Endothelial cell of umbilical vein (primary cell): ENCODE data around the gene C19orf25. TPM values are rescaled to one million over a fixed set of nuclear protein-coding genes. Genes with fewer than 3 reads are reported as not detected.

Source experiments
- BruUV-seq: library from RNA; stranded (reverse); fragments of 400-500 nt; replicated peaks from 2 replicates; lab custom pipeline; 2021; lab: Mats Ljungman, UMichigan
- CTCF ChIA-PET: fragments of 300-600, 350-600 bp; sonication (Branson Sonifier 250); formaldehyde crosslinking; loops from one replicate; lab custom pipeline; 2021; ENCODE audit warnings: antibody characterized with exemption, inconsistent platforms; lab: Charles Lee
- POLR2A ChIA-PET: fragments of 300-600, 350-600 bp; sonication (Branson Sonifier 250); formaldehyde crosslinking; loops from one replicate; lab custom pipeline; 2021; ENCODE audit warnings: antibody characterized with exemption, inconsistent platforms; lab: Charles Lee
- DNase-seq: peaks from one replicate; pipeline ENCODE4 v3.0.0-alpha.2; 2011; ENCODE audit warnings: low read depth, low spot score
- FAIRE-seq: peaks from 2 replicates; lab custom pipeline; 2011; peaks lifted over from hg19 to GRCh38; lab: Jason Lieb, UNC
- H2AFZ ChIP-seq: 2 replicates; pipeline ENCODE4 v1.6.0; 2012; ENCODE audit warnings: low read depth, low read length, control low read depth, inconsistent platforms
- H3K27ac ChIP-seq: 2 replicates; pipeline ENCODE4 v1.5.1; 2011; ENCODE audit warnings: low read depth, mild to moderate bottlenecking, control low read depth, low read length, moderate library complexity; ENCODE audit not compliant: insufficient read depth
- H3K27me3 ChIP-seq, 2 experiments: 2 replicates each; pipeline versions ENCODE4 v1.6.0 to v1.6.1; 2011; ENCODE audit warnings: low read length in 2 of 2, mixed read lengths in 1 of 2; ENCODE audit not compliant: control insufficient read depth in 2 of 2, insufficient read depth in 2 of 2
- H3K36me3 ChIP-seq, 2 experiments: 2 replicates in 1 of 2; 3 replicates in 1 of 2; pipeline ENCODE4 v1.5.1; 2011; ENCODE audit warnings: low read length in 2 of 2, mild to moderate bottlenecking in 1 of 2, moderate library complexity in 1 of 2; ENCODE audit not compliant: control insufficient read depth in 2 of 2, insufficient read depth in 2 of 2; ENCODE audit errors: extremely low read depth in 1 of 2
- H3K4me1 ChIP-seq: 3 replicates; pipeline ENCODE4 v1.5.1; 2011; ENCODE audit warnings: mild to moderate bottlenecking, low read length; ENCODE audit not compliant: control insufficient read depth, insufficient read depth; ENCODE audit errors: extremely low read depth
- H3K4me2 ChIP-seq: 2 replicates; pipeline ENCODE4 v1.6.1; 2011; ENCODE audit warnings: low read length, control low read depth, mixed read lengths; ENCODE audit not compliant: insufficient read depth
- H3K4me3 ChIP-seq, 3 experiments: fragments of 200-600 bp in 1 of 3; sonication (generic), shearing (Covaris generic) in 1 of 3; replicated peaks in 1 of 3; 2 replicates each; pipeline ENCODE4 v1.5.1; 2011 to 2016; ENCODE audit warnings: control low read depth in 3 of 3, low read length in 3 of 3, mild to moderate bottlenecking in 2 of 3, inconsistent platforms in 1 of 3, low read depth in 1 of 3, moderate library complexity in 1 of 3; ENCODE audit not compliant: insufficient read depth in 1 of 3
- H3K79me2 ChIP-seq: 2 replicates; pipeline ENCODE4 v1.6.0; 2012; ENCODE audit warnings: low read length, inconsistent platforms; ENCODE audit not compliant: control insufficient read depth, insufficient read depth
- H3K9ac ChIP-seq: replicated peaks from 2 replicates; pipeline ENCODE3; 2011; ENCODE audit warnings: low read length, control low read depth; ENCODE audit not compliant: insufficient read depth; ENCODE audit errors: extremely low read depth
- H3K9me1 ChIP-seq: replicated peaks from 3 replicates; pipeline ENCODE4 v1.6.0; 2011; ENCODE audit warnings: mild to moderate bottlenecking, low read length; ENCODE audit not compliant: control insufficient read depth, insufficient read depth; ENCODE audit errors: extremely low read depth
- H3K9me3 ChIP-seq: replicated peaks from 2 replicates; pipeline ENCODE4 v1.5.1; 2012; ENCODE audit warnings: low read length, inconsistent platforms; ENCODE audit not compliant: control insufficient read depth, insufficient read depth
- H4K20me1 ChIP-seq: replicated peaks from 2 replicates; pipeline ENCODE3; 2011; ENCODE audit warnings: mild to moderate bottlenecking, low read length; ENCODE audit not compliant: control insufficient read depth, insufficient read depth; ENCODE audit errors: extremely low read depth
- CTCF ChIP-seq, 2 donors: IDR thresholded peaks; 1 replicate in 1 of 2; 2 replicates in 1 of 2; pipeline ENCODE4 v1.5.1; 2011; ENCODE audit warnings: low read length in 2 of 2, mild to moderate bottlenecking in 2 of 2, moderate library complexity in 2 of 2, control low read depth in 1 of 2, inconsistent platforms in 1 of 2, low read depth in 1 of 2; ENCODE audit not compliant: insufficient read depth in 1 of 2; ENCODE audit errors: extremely low read depth in 1 of 2
- EZH2 ChIP-seq: IDR thresholded peaks from 2 replicates; pipeline ENCODE4 v1.6.1; 2012; ENCODE audit warnings: borderline replicate concordance, low read depth, mild to moderate bottlenecking, moderate library complexity, low read length, inconsistent platforms; ENCODE audit not compliant: severe bottlenecking
- FOS ChIP-seq: IDR thresholded peaks from 2 replicates; pipeline ENCODE4 v1.6.1; 2011; ENCODE audit warnings: mild to moderate bottlenecking, low read length, moderate library complexity, borderline replicate concordance; ENCODE audit not compliant: insufficient read depth
- GATA2 ChIP-seq: IDR thresholded peaks from 2 replicates; pipeline ENCODE4 v1.7.0; 2011; ENCODE audit warnings: low read depth, mild to moderate bottlenecking, moderate library complexity, mixed read lengths, low read length; ENCODE audit not compliant: insufficient read length, insufficient read depth
- JUN ChIP-seq: IDR thresholded peaks from 2 replicates; pipeline ENCODE4 v1.6.1; 2011; ENCODE audit warnings: borderline replicate concordance, low read depth; ENCODE audit not compliant: insufficient read length, insufficient read depth
- MAX ChIP-seq: IDR thresholded peaks from 2 replicates; pipeline ENCODE4 v1.6.1; 2011; ENCODE audit not compliant: insufficient read depth, insufficient read length
- MYC ChIP-seq: IDR thresholded peaks from one replicate; pipeline ENCODE4 v1.6.1; 2011; ENCODE audit warnings: mild to moderate bottlenecking, low read depth, low read length
- POLR2A ChIP-seq: IDR thresholded peaks from 2 replicates; pipeline ENCODE4 v1.6.1; 2012; ENCODE audit warnings: low read depth, mild to moderate bottlenecking, control low read depth, low read length
- POLR2AphosphoS5 ChIP-seq: IDR thresholded peaks from 2 replicates; pipeline ENCODE4 v1.6.1; 2012; ENCODE audit warnings: low read depth, mild to moderate bottlenecking, control low read depth, low read length, moderate library complexity; ENCODE audit not compliant: insufficient read depth
- dilution Hi-C: fragments of 300-500 bp; cut with MboI; formaldehyde crosslinking; loops from one replicate; pipeline ENCODE4 v1.15.0; 2019; ENCODE audit warnings: low sequenced_read_pairs; ENCODE audit not compliant: extremely low pct_ligation_motif_present
- intact Hi-C: fragments of 100-400 bp; cut with micrococcal nuclease; formaldehyde crosslinking; loops from one replicate; pipeline ENCODE4 v1.10.0; 2022
- polyA plus RNA-seq, 4 experiments: library from polyadenylated mRNA; depleted of rRNA in 3 of 4; stranded (reverse) in 3 of 4; unstranded in 1 of 4; fragments of >200 nt; gene quantifications; 2 replicates each; pipeline versions ENCODE4 v1.2.1 to v1.2.3, GENCODE V29; 2011 to 2012; ENCODE audit warnings: missing spikeins in 1 of 4
- total RNA-seq: library from RNA; stranded (reverse); gene quantifications from 2 replicates; pipeline ENCODE4 v1.2.3, GENCODE V29; 2021

Gene C19orf25
- total and polyA plus RNA-seq, 2 donors (not counting 3 experiments of a cell fraction or from before 2014, with no cell fraction given): 28.0 to 34.6 TPM

- Histone ChIP-seq H3K36me3 (no peaks in the 10 kb centered on the region), H3K79me2 (no peaks in the 10 kb centered on the region), H3K4me3 (no peak overlapping the region), H3K4me1 (no peaks in the 10 kb centered on the region), H4K20me1 (no peaks in the 10 kb centered on the region), H3K9me1 (no peaks in the 10 kb centered on the region), H3K27ac (no peak overlapping the region), H3K9ac (no peak overlapping the region), H3K9me3 (no peaks in the 10 kb centered on the region), H3K27me3 (no peaks in the 10 kb centered on the region), H2AFZ (no peak overlapping the region), H3K4me2 (no peak overlapping the region)
- ChIA-PET CTCF (no interaction called here), POLR2A (no interaction called here)
- TF ChIP-seq CTCF (IDR thresholded peaks at IDR 0.05; ENCODE audit: extremely low read depth in 1 of 2, insufficient read depth in 1 of 2, low read depth in 1 of 2, low read length in 2 of 2) (no peak), EZH2 (no peak), GATA2 (no peak), JUN (no peak), FOS (no peak), POLR2A (no peak), MYC (no peak), MAX (no peak), POLR2AphosphoS5 (no peak)
- no TSS peak for BruUV-seq
- intact Hi-C loops: no loop called here
- FAIRE-seq (no peak), DNase-seq (no peak)
- dilution Hi-C loops: no loop called here
These were observed 5.0 kb upstream of the C19orf25 start for GRCh38 chr19:1483979-1484428.
